Measurements from ENCODE around the gene CATSPER1.
A peak's percentile ranks its signal among the peaks of the same experiment; 100 is the strongest.

Gene CATSPER1

DNA sequence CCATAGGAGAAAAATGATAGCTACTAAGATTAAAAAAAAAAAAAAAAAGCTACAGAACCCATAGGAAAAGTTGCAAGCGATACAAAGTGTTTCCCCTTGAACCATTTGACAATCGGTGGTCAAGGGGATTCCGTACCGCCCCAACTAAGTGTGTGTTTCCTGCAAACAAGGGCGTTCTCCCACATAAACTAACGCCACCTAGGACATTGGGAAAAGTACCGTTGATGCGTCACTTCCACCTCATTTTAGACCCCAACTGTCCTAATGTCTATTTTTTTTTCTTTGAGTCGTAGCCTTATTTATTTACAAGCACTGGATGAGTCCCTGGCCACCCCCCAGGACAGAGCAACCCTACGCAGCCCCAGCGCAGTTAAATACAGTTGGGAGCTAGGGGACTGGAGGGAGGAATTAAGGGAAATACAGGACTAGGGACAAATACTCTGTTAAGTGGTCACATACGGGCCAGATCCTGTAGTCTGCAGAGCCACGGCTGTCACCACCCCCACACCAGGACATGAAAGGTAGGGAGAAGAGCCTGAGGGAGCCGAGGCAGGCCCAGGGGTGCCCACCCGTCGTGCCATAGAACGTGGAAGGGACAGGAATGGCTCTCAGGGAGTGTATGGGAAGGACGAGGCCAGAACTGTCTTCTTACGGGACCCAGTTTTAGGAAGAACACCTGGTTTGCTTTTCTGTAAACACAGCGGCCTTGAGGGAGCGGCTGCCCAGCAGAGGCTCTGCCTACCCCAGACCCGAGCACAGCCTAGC, 43.3 kb downstream of the CATSPER1 start:
- no peak for TF ChIP-seq POLR2A (IDR thresholded peaks at IDR 0.05; ENCODE audit: low read depth, low read length)
- no peak for FAIRE-seq
- no peak for DNase-seq (ENCODE audit: insufficient read length, low spot score)

DNA sequence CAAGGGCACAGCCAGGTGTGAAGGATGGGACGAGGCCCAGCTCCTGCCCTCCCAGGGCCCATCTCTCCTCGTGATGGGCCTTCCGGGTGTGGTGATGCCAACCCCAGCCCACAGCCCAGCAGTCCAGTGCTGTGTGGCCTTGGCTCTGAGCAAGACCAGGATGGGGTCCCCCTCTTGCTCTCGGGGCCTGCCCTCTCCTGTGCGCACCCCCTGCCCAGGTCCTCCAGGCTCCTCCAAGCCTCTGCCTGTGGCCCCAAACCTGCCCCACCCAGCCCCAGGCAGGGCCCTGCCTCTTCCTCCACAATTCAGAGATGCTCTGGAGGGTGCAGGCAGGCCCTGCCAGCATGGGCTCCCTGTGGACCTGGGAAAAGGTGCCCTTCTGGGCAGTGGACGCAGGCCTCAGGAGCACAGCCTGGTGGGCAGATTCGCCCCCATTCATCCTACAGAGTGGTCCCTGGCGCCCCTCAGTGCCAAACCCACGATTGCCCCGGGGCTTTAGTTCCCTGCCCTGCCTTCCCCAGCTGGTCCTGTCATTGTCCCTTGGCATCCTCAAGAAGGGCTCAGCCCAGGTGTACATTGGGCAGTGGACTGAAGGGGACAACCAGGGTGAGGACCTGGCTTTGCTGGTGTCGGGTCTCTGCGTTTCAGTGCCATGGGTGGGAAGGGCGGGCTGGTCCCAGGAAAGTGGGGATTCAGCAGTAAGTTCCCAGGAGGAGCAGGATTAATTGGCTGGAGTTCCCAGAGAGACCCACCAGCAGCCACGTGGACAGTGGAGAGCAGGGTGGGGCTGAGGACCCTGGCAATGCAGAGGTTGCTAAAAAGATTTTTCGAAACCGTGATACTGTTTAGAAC, 44.1 kb downstream of the CATSPER1 start:
- FAIRE-seq (no peak), DNase-seq (ENCODE audit: insufficient read length, low spot score) (no peak)
- TF ChIP-seq POLR2A (IDR thresholded peaks at IDR 0.05; ENCODE audit: low read depth, low read length), result no peak

DNA sequence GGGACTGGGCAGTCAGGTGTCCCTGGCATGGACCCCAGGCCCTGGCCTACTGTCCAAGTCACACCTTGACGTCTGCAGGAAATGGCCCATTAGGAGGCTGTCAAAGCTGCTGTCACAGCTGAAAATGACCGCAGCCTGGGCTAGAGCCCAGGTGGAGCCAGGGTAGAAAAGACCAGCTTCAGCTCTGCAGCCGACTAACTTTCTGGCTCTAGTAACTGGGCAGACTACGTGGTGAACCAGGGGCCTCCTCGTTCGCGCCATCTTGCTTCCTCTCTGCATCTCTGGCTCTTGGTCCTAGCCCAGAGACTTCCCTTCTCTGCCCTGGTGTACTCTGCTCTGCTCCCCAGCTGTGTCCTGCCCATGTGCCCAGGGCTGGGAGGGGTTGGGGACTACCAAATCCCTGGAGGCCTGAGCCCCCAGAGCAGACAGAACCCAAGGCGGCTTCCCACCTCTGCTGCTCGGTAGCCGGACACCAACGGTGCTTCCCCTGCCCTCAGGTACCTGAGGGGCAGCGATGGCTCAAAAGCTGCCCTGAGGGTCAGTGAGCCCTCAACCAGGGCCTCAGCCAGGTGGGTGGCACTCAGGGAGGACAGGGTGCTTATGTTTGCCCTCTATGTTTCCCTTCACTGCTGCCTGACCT, 45.1 kb downstream of the CATSPER1 start:
- DNase-seq (ENCODE audit: insufficient read length, low spot score), result no peak
- FAIRE-seq, result no peak
- no peak for TF ChIP-seq POLR2A (IDR thresholded peaks at IDR 0.05; ENCODE audit: low read depth, low read length)

DNA sequence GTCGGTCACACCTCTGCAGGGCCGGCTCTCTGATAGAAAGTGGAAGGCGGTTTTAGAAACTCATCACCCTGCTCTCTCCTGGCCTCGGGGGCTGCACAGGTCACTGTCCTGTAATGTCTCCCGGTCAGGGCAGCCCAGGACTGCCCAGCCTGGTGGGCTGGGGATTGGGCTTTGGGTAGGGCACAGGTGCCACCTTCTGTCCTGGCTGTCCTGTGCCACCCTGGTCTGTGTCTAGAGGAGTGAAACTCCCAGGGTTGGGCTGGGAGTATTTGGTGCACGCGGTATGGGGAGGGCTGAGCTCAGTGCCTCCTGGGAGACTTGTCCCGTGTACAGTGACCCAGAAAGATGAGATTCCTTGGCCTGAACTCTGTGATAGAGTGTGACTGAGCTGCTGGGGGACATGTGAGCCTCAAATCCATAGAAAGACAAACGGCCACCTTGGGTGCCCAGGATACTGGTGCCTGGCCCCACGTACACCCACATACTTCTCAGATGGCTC, 47.0 kb downstream of the CATSPER1 start:
- no peak for TF ChIP-seq POLR2A (IDR thresholded peaks at IDR 0.05; ENCODE audit: low read depth, low read length)
- no peak for DNase-seq (ENCODE audit: insufficient read length, low spot score)
- FAIRE-seq, result no peak

DNA sequence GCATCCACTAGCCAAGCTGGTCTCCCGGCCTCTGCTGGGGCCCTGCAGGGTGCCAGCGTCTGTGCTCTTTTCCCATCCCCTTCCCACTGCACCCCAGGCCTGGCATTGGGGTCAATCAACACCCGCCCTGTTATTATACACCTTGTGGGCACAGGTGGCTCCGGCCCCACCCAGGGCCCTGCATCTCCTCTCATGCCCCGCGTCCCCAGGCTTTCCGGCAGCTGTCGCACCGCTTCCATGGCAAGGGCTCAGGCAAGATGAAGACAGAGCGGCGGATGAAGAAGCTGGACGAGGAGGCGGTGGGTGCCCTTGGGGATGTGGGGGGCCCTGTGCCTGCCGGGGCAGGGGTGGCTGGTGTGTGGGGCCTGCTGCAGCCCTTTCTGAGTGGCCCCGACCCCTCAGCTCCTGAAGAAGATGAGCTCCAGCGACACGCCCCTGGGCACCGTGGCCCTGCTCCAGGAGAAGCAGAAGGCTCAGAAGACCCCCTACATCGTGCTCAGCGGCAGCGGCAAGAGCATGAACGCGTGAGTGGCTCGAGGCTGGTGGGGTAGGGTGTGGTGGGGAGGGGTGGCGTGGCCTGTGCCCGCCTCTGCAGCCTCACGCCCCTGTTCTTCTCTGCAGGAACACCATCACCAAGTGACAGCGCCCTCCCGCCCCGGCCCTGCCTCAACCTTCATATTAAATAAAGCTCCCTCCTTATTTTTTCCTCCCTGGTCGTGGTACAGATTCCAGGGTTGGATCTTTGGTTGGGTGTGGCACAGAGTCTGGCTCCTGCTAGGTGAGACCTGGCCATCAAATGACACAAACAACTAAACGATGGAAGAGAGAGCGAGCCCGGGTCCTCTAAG, 47.7 kb downstream of the CATSPER1 start:
- no peak for FAIRE-seq
- TF ChIP-seq POLR2A (IDR thresholded peaks at IDR 0.05; ENCODE audit: low read depth, low read length), result no peak
- DNase-seq (ENCODE audit: insufficient read length, low spot score), result no peak

DNA sequence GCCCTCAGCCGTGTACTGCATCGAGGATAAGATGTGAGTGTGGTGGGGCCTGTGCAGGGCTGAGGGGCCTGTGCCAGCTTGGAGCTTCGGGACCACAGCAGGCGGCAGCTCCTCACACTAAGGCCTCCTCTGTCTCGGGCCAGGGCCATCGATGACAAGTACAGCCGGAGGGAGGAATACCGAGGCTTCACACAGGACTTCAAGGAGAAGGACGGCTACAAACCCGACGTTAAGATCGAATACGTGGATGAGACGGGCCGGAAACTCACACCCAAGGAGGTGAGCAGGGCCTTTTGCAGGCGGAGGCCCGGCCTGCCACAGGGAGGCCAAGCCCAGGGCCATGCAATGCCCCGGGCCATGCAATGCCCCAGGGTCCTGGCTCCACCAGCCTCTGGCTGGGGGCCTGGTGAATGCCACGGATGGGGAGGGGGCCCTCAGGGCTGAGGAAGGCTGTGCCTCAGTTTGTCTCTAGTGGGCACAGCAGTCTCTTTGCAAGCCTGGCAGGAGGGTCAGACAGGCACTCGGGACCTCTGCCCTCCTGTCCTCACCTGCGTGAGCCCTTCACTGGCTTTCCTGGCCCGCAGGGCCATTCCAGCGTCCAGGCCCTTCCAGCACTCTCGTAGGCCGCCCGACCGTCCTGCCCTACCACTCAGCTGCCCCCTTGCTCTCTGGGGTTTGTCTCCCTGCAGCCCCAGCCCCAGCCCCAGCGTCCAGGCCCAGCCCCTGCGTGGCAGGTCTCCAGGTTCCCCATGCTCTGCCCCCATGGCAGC, 48.5 kb downstream of the CATSPER1 start:
- no peak for TF ChIP-seq POLR2A (IDR thresholded peaks at IDR 0.05; ENCODE audit: low read depth, low read length)
- FAIRE-seq, result no peak
- DNase-seq (ENCODE audit: insufficient read length, low spot score), result no peak

DNA sequence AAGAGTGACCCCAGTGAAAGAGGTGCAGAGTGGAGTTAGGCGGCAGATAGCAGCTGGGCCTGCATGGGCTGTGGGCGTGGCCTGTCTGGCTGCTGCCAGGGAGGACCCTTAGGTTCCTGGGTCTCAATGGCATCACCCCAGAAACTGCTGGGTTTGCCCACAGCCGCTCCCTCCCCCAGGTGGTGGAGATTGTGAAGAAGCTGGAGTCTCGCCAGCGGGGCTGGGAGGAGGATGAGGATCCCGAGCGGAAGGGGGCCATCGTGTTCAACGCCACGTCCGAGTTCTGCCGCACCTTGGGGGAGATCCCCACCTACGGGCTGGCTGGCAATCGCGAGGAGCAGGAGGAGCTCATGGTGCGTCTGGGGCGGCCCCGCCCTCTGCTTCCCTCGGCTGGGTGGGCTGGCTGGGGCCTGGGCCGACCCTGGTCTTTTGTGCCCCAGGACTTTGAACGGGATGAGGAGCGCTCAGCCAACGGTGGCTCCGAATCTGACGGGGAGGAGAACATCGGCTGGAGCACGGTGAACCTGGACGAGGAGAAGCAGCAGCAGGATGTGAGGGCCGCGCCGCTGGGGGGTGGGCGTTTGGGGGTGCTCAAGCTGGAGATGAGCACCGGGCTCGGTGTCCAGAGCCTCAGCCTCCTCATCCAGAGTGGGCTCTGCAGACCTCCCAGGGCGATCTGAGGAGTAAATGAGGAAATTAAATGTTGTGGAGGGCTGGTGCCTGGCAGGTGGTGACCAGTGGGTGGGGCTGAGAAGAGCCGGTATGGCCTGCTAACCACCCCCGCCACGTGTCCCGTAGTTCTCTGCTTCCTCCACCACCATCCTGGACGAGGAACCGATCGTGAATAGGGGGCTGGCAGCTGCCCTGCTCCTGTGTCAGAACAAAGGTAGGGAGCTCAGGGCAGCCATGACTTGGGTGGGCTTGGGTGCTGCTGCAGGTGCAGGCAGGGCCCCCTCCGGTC, 49.8 kb downstream of the CATSPER1 start:
- no peak for DNase-seq (ENCODE audit: insufficient read length, low spot score)
- TF ChIP-seq POLR2A (IDR thresholded peaks at IDR 0.05; ENCODE audit: low read depth, low read length), result no peak
- no peak for FAIRE-seq

DNA sequence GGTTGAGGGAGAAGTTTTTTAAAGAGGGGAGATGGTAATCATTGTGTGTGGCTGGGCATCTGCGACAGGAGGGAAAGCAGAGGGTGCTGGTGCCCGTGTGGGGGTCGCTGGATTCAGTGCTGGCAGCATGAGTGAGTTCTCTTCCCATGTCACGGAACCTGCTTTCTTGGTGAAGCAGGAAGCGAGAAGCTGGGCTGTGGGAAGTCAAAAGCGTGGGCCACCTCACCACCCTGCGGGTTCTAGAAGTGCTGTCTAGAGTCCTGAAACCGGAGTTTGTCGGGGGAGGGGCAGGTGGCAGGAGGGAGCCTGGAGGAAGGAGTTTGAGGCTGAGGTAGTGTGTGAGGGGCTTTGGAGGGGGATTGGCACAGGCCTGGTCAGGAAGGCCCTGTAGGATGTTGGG, 50.5 kb downstream of the CATSPER1 start:
- no peak for TF ChIP-seq POLR2A (IDR thresholded peaks at IDR 0.05; ENCODE audit: low read depth, low read length)
- no peak for FAIRE-seq
- no peak for DNase-seq (ENCODE audit: insufficient read length, low spot score)

DNA sequence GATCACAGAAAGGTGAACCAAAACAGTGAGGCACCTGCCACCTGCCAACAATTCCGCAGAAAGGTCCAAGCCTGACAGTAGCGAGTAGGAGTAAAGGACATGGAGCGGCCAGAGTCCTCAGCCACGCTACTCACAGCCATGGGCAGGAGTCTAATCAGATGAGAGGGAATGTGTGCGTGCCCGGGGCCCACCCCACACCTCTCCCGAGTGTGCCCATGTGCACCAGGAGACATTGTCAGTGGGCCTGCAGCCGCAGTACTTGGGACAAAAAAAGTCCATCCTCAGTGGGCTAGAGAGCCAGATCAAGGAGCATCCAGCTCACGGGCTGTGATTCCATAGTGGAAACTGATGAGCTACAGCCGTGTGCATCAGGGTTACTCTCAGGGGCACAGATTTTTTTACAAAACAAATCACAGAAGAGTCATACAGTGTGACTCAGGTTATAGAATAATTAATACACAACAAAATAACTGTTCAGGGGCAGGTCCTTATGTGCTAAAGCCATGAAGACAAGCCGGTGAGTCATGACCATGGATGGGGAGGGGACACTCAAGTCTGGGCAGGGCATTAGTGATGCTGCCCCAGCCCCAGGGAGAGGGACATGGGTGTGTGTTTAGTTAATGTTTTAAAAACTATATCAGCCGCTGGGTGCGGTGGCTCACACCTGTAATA, 52.7 kb downstream of the CATSPER1 start:
- peak; percentile 45 for DNase-seq (ENCODE audit: insufficient read length, low spot score)
- no peak for FAIRE-seq
- no peak for TF ChIP-seq POLR2A (IDR thresholded peaks at IDR 0.05; ENCODE audit: low read depth, low read length)

DNA sequence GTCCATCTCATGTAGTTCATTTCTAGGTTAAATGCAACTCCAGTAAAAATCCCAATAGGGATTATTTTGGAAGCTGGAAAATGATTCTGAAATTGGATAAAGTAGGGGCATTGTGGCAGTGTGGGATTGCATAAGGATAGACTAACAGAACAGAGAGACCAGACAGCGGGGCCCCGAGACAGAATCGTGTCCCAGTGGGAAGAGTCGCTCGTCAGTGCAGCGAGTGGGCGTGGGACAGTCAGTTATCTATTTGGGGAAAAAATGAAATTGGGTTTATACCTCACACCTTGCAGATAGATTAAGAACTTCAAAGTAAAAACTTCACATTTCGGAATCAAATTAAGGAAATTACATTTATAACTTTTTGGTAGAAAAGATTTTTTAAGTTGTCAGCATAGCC, 54.2 kb downstream of the CATSPER1 start:
- no peak for TF ChIP-seq POLR2A (IDR thresholded peaks at IDR 0.05; ENCODE audit: low read depth, low read length)
- DNase-seq (ENCODE audit: insufficient read length, low spot score), result no peak
- FAIRE-seq, result no peak

All from H54 (cell line).